Tibial artery (tissue), 4 donors: ENCODE measurements around the gene TMPRSS4.

Source experiments
- DNase-seq, 2 donors: peaks; one replicate each; pipeline ENCODE4 v3.0.0-alpha.2; 2019
- H3K27ac ChIP-seq, 2 donors: fragments of 200-600 bp; sonication (generic) in 1 of 2; 1 replicate in 1 of 2; 2 replicates in 1 of 2; pipeline ENCODE4 v1.5.1; 2018 to 2019; ENCODE audit warnings: mild to moderate bottlenecking in 1 of 2
- H3K27me3 ChIP-seq, 2 donors: fragments of 200-600 bp; sonication (generic) in 1 of 2; one replicate each; pipeline versions ENCODE4 v1.5.1 to v1.6.0; 2016 to 2019
- H3K36me3 ChIP-seq, 3 donors: fragments of 200-600 bp; sonication (generic) in 2 of 3; one replicate each; pipeline ENCODE4 v1.5.1; 2016 to 2019; ENCODE audit warnings: mild to moderate bottlenecking in 2 of 3
- H3K4me1 ChIP-seq, 4 donors: fragments of 200-600 bp; sonication (generic) in 2 of 4; 1 replicate in 3 of 4; 2 replicates in 1 of 4; pipeline ENCODE4 v1.5.1; 2016 to 2019
- H3K4me3 ChIP-seq, 2 donors: fragments of 200-600 bp; sonication (generic) in 1 of 2; 1 replicate in 1 of 2; 2 replicates in 1 of 2; pipeline ENCODE4 v1.5.1; 2018 to 2019; ENCODE audit warnings: mild to moderate bottlenecking in 2 of 2
- H3K9me3 ChIP-seq, 3 donors: fragments of 200-600 bp; sonication (generic) in 1 of 3; one replicate each; pipeline ENCODE4 v1.5.1; 2016 to 2019
- intact Hi-C: fragments of 100-400 bp; cut with DNase I; formaldehyde crosslinking; loops from one replicate; pipeline ENCODE4 v1.15.0; 2023; ENCODE audit warnings: low total_unique reads
- TF ChIP-seq, protein P1 (sequence below), 2 experiments: fragments of 200-600 bp in 1 of 2; fragments of 450-650 bp in 1 of 2; IDR thresholded peaks; one replicate each; pipeline ENCODE4 v1.5.1; 2017 to 2019; ENCODE audit warnings: antibody characterized with exemption in 2 of 2, mild to moderate bottlenecking in 1 of 2, moderate library complexity in 1 of 2

TMPRSS4 gene

DNA sequence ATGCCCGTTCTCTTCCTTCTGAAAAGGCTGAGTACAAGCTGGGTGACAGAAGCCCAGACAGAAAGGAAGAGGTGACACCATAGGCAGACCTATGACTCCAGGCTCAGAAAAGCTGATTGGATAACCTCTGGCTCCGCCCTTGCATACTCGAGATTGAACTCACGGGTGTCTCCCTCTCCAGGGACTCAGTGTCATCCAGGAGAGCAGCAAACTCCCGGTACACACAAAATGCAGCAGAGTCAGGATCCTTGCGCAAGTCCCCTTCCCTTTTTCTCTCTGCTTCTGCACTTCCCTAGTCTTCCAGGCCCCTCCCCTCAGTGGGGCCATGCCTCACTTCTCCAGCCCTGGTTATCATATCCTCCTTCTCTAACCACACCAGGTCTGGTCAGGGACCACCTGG, 65.9 kb downstream of the TMPRSS4 start:
- no peaks in the 10 kb centered on the region for H3K36me3 ChIP-seq
- peak in 1 of 2 donors; percentile 52 for DNase-seq
- H3K9me3 ChIP-seq: no peaks in the 10 kb centered on the region
- no peak overlapping the region for H3K27ac ChIP-seq
- TF ChIP-seq, protein P1, sequence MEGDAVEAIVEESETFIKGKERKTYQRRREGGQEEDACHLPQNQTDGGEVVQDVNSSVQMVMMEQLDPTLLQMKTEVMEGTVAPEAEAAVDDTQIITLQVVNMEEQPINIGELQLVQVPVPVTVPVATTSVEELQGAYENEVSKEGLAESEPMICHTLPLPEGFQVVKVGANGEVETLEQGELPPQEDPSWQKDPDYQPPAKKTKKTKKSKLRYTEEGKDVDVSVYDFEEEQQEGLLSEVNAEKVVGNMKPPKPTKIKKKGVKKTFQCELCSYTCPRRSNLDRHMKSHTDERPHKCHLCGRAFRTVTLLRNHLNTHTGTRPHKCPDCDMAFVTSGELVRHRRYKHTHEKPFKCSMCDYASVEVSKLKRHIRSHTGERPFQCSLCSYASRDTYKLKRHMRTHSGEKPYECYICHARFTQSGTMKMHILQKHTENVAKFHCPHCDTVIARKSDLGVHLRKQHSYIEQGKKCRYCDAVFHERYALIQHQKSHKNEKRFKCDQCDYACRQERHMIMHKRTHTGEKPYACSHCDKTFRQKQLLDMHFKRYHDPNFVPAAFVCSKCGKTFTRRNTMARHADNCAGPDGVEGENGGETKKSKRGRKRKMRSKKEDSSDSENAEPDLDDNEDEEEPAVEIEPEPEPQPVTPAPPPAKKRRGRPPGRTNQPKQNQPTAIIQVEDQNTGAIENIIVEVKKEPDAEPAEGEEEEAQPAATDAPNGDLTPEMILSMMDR (IDR thresholded peaks at IDR 0.05): no peak
- intact Hi-C loops: no loop called here
- H3K4me1 ChIP-seq: peaks cover 0 to 15% (median 11%) of the 10 kb centered on the region in 4 donors
- H3K4me3 ChIP-seq: no peak overlapping the region
- peaks cover 0 to 72% of the 10 kb centered on the region in 2 donors for H3K27me3 ChIP-seq

DNA sequence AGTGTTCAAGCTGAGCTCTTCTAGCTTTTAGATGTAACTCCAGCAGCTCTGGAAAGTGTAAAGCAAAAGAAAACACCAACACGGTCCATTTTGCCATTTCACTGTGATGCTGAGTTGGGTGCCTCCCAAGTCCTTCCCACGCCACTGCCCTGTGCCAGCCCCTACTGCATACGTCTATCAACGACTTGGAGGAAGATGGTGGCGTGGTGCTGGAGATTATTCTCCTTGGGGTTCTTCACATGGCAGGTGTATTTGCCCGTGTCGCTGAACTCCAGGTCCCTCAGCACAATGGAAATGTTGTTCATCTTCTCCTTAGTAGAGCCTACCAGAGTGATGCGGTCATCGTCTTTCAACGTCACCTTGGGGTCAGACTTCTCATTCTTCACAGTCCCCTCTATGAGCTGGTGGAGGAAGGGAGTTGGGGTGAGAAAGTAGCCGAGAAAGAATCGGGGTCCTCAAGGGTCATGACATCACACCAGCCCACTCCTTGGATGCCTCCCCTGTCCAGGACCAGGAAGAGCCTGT, 66.8 kb downstream of the TMPRSS4 start:
- peaks cover 0 to 15% (median 11%) of the 10 kb centered on the region in 4 donors for H3K4me1 ChIP-seq
- TF ChIP-seq, protein P1 (IDR thresholded peaks at IDR 0.05): no peak
- H3K9me3 ChIP-seq: no peaks in the 10 kb centered on the region
- intact Hi-C loops: no loop called here
- no peak overlapping the region for H3K4me3 ChIP-seq
- peaks cover 0 to 66% of the 10 kb centered on the region in 2 donors for H3K27me3 ChIP-seq
- DNase-seq: peak in 1 of 2 donors; percentile 43
- no peaks in the 10 kb centered on the region for H3K36me3 ChIP-seq
- no peak overlapping the region for H3K27ac ChIP-seq

DNA sequence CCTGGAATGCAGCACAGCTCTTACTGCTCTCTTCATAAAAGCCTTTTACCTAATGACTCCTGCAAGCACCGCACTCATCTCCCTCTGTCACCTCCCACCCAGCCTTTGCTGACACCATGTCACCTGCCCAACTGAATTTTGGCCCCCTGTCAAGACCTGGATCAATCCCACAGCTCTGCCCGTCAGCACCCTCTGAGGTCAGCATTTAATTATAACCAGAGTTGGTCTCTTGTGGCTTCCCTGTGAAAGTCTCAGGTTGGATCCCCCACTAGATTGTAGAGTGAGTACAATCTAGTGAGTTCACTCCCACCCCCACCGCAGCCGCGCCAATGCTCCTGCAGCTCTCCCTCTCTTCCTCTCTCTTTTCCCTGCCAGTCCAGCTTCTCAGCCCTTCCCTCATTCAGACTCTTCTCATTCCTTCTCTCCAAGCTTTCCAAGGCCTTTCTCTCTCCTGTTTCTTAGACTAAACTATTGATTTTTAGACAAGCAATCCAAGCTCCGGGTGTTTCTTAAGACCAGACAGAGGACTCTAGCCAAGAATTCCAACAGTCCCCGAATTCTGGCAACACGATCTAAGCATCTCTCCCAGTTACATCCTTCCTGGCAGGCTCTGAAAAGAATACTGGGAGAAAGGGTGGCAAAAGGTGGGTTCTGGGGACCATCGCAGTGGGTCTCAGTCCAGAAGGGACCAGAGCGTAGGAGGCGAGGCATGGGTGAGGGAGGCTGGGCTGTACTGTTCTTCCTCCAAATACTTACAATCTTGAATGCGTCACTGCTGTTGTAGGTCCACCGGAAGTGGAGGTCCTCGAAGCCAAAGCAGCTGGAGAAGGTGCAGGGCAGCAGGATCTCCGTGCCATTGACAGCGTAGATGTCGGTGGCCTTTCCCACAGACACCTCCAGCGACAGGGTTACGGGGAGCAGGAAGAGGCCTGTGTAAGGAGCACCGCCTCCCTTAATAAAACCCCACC, 67.7 kb downstream of the TMPRSS4 start:
- Histone ChIP-seq H3K9me3 (no peaks in the 10 kb centered on the region), H3K4me3 (no peak overlapping the region), H3K4me1 (peaks cover 0 to 15% (median 11%) of the 10 kb centered on the region in 4 donors), H3K27ac (no peak overlapping the region), H3K27me3 (peaks cover 0 to 64% of the 10 kb centered on the region in 2 donors), H3K36me3 (no peaks in the 10 kb centered on the region)
- DNase-seq: peak in 1 of 2 donors; percentile 13
- TF ChIP-seq, protein P1 (IDR thresholded peaks at IDR 0.05): no peak
- intact Hi-C loops: no loop called here

DNA sequence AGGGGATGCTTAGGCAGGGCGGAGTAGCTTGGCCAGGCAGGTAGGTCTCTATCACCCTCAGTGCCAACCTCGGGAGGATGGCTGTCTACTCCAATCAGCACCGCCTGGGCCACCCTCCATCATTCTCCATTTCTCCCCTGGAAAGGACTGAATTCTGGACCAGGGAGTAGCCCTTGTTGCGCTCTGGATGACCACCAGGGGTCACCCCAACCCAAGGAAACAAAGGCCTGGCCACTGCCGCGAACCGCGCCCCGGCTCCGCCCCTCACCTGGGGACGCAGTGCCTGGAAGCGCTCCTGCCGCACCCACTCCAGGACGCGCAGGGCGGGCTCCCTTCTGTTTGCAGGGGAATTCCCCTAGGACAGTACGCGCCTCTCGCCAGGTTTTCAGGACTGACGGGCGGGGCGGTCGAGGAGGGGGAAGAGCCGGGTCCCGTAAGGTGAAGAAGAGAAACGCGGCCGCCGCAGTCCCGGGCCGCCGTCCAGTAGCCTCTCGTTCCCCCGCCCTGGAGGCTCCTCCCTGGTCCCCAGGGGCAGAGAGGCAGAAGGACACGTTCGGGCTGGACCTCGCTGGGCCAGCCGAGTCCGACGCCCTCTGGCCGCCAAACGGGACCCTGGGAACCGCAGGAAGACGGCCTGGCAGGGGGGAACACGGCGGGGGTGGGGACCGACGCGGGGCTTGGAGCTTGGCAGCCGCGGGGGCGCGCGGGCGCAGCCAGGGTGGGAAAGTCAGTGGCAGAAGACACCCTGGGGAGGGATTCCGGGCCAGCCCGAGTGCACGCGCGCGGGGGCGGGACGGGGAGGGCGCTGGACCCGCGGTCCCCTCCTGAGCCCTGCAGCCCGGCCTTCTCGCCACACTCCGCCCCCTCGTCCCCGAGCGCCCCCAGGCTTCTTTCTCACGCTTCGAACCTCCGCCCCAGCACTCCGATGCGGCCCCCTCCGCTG, 68.7 kb downstream of the TMPRSS4 start:
- DNase-seq: peak; percentile 77 to 80
- no peak overlapping the region for H3K27ac ChIP-seq
- H3K4me3 ChIP-seq: peak overlapping the region; percentile 48 to 58
- H3K4me1 ChIP-seq: peaks cover 0 to 15% (median 11%) of the 10 kb centered on the region in 4 donors
- H3K36me3 ChIP-seq: no peaks in the 10 kb centered on the region
- no peaks in the 10 kb centered on the region for H3K9me3 ChIP-seq
- H3K27me3 ChIP-seq: peaks cover 0 to 59% of the 10 kb centered on the region in 2 donors
- intact Hi-C loops: no loop called here
- TF ChIP-seq, protein P1 (IDR thresholded peaks at IDR 0.05): peak; percentile 89 to 94

DNA sequence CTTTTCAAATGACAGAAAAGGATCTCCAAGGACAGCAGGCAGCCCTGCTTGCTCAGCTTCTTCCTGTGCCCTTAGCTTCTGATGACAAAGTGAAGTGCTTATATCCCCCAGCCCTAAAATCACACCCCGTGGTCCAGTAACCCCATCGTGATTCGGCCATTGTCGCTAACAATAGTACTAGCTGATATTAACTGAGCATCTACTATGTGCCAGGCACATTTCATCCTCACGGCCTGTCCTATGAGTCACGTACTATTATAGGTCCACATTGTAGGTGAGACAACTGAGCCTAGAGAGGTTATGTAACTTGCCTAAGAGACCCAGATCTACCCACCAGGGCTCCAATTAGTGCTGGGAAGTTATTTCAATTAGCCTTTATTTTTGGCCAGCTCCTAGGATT, 69.7 kb downstream of the TMPRSS4 start:
- H3K36me3 ChIP-seq: no peaks in the 10 kb centered on the region
- no peaks in the 10 kb centered on the region for H3K9me3 ChIP-seq
- peaks cover 0 to 15% (median 11%) of the 10 kb centered on the region in 4 donors for H3K4me1 ChIP-seq
- no peak for DNase-seq
- intact Hi-C loops: no loop called here
- no peak overlapping the region for H3K27ac ChIP-seq
- H3K4me3 ChIP-seq: no peak overlapping the region
- TF ChIP-seq, protein P1 (IDR thresholded peaks at IDR 0.05): no peak
- H3K27me3 ChIP-seq: peaks cover 0 to 59% of the 10 kb centered on the region in 2 donors
